ENCODE data around the gene ZNF496. TPM values are rescaled to one million over a fixed set of nuclear protein-coding genes. Genes with fewer than 3 reads are reported as not detected.
"Not testable (repeated sequence)": the region's sequence is repeated elsewhere in the genome, so short reads cannot be mapped to it uniquely, and the experiment has no call there.

The ZNF496 gene
- polyA plus RNA-seq (2012; ENCODE audit: insufficient read depth, insufficient read length) = 27.3 TPM

DNA sequence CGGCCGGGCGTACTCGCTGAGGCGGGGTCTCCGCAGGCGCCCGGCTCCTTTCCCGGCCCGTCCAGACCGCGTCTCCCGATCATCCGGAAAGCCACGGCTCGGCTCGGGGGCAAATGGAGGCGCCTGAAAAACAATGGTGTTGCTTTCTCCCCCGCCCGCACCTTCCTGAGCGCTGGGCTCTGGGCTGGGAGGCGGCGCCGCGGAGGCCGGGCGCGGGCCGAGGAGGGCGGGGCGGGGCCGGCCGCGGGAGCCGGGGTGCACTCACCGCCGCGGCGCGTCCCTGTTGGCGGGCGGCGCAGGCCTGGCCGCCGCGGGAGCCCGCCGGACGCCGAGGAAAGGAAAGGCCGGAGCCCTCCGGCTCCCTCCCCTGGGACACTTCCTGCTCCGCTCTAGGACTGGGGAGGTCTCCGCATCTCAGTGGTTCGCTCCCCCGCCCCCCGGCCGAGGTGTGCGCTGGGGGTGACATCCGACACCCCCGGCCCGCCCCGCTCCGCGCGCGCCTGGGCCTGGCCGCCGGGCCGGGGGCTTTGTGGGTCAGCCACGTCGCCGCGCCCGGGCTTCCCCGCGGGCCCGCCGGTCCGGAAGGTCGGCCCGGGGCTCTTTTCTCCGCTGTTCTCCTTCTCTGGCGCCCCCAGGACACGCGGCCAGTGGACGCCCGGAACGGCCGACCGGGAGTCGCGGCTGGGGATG lies at the start of gene ZNF496:
TSS of gene ZNF496 (minus strand) at position 343 of the 690 bp plus-strand sequence. CDS start 2,289 bp downstream, outside the sequence.
- DNase-seq (ENCODE audit: low read depth, low spot score) = no peak

DNA sequence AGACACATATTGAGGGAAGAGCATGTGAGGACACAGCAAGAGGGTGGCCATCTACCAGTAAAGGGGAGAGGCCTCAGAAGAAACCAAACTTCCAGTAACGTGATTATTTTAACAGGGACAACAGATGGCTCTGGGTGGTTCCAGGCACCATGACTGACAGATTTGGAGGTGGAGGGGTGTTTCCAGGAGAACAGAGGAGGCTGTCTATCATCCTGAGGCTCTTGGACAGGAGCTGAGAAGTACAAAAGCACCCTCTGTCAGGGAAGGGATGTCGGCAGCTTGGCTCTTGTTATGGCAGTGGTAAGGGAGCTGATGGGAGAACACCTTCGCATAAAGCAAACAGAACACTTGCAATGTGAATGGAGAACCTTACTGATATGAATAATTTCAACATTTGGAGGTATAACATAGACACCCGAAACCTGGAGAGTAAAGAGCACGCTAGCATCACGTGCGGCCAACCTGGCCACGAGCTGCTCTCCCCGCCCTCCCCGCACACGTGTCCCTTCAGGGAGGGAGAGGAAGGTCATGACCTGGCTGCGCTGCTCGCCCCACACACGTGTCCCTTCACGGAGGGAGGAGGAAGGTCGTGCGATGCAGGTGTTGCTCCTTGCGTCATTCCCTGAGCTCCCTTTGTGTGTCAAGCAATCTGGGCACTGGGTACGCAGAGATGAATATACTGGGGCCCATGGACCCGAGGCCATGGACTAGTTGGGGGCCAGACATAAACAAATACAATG lies 46.8 kb upstream of the ZNF496 start:
- no peak overlapping the region for H3K4me3 ChIP-seq (ENCODE audit: low read length)
- no peak for DNase-seq (ENCODE audit: low read depth, low spot score)

More for the DNA sequence above, at the start of gene ZNF496:
- peak within 1 kb of the TSS; percentile 80 for H3K4me3 ChIP-seq (ENCODE audit: low read length)

DNA sequence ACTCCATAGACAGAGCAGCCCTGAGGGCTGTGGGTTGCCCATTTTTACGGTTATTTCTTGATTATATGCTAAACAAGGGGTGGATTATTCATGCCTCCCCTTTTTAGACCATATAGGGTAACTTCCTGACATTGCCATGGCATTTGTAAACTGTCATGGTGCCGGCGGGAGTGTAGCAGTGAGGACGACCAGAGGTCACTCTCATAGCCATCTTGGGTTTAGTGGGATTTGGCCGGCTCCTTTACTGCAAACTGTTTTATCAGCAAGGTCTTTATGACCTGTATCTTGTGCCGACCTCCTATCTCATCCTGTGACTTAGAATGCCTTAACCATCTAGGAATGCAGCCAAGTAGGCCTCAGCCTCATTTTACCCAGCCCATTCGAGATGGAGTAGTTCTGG lies 46.0 kb upstream of the ZNF496 start:
- not testable (repeated sequence) for DNase-seq (ENCODE audit: low read depth, low spot score); H3K4me3 ChIP-seq (ENCODE audit: low read length)

DNA sequence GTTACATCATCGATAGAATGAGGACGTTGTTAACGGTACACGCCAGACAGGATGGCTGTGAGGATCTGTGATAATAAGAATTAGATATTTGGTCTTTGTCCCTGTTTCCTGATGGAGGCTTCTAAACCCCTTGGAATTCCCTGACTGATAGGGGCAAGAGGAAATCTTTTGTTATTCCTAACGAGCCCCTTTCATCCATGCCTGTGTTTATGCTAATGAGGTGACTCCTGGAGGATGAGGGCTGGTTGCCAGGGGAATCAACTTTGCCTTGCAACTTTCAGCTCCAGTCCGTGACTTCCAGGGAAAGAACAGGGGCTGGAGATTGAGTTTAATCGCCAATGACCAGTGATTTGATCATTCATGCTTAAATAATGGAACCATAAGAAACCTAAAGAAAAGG lies 45.0 kb upstream of the ZNF496 start:
- H3K4me3 ChIP-seq (ENCODE audit: low read length) = no peak overlapping the region
- no peak for DNase-seq (ENCODE audit: low read depth, low spot score)

DNA sequence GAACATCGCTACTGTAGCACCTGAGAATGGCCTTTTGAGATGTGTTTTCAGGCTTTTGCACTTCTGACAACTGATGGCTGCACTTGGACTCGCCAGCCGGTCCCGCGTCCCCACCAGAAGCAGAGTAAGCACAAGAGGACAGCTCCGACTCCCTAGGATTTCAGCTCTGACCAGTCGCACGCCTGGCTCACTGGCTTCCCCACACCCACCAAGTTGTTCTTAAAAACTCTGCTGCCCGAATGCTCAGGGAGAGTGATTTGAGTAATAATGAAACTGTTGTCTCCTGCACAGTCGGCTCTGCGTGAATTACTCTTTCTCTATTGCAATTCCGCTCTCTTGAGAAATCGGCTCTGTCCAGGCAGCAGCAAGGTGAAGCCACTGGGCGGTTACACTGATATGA lies 44.1 kb upstream of the ZNF496 start:
- no peak for DNase-seq (ENCODE audit: low read depth, low spot score)
- no peak overlapping the region for H3K4me3 ChIP-seq (ENCODE audit: low read length)

DNA sequence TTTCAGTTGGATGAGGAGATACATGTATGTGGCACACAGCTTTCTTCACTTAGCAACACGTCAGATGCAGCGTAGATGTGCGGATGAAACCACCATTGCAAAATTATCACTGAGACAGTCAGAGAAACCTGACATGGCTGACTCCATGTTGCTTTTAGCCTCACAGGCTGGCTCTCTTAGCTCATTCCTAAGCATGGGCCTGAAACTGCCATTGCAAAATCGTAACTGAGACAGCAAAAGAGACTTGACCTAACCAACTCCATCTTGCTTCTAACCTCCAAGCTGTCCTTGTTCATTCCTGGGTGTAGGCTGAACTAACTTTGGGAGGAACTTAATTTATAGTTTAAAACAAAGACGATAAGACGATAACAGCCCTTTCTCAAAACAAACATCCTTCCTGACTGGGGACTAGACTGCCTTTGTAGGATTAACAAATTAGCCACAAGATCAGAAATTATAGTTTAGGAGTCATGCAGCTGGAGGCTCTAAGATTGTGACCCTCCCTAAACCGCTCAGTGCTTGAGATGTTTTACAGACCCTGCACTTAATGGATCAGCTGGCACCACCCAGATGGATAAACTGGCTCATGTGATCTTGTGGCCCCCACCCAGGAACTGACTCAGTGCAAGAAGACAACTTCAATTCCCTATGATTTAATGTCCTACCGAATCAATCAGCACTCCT lies 43.1 kb upstream of the ZNF496 start:
- DNase-seq (ENCODE audit: low read depth, low spot score); H3K4me3 ChIP-seq (ENCODE audit: low read length): not testable (repeated sequence)

DNA sequence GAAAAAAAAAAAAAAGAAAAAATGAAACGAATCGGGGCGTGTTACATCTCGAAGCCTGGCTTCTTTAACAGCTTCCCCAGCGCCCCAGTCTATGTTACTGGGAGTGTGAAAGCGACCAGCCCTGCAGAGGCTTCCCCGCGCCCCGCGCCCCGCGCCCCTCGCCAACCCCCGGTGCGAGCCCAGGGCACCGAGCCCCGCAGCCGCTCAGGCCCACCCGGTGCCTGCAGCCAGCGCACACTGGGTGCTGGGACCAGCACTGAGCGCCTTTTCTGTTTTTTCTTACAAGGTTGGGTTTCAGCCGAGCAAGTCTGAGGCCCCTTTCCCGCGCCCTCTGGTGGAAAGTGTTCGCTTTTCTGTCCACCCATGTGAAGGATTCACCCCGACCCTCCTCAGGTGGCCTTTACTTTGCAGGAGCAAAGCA lies 42.1 kb upstream of the ZNF496 start:
- no peak overlapping the region for H3K4me3 ChIP-seq (ENCODE audit: low read length)
- DNase-seq (ENCODE audit: low read depth, low spot score) = peak; percentile 57

DNA sequence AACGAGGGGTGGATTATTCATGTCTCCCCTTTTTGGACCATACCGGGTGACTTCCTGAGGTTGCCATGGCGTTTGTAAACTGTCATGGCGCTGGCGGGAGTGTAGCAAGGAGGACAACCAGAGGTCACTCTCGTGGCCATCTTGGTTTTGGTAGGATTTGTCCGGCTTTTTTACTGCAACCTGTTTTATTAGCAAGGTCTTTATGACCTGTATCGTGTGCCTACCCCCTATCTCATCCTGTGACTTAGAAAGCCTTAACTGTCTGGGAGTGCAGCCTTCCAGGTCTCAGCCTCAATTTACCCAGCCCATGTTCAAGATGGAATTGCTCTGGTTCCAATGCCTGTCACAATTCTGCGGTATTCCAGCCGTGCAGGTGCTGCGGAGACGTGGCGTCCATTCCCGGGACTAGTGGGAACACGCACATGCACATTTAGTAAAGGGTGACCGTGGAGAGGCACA lies 40.2 kb upstream of the ZNF496 start:
- no peak for DNase-seq (ENCODE audit: low read depth, low spot score)
- H3K4me3 ChIP-seq (ENCODE audit: low read length) = no peak overlapping the region

DNA sequence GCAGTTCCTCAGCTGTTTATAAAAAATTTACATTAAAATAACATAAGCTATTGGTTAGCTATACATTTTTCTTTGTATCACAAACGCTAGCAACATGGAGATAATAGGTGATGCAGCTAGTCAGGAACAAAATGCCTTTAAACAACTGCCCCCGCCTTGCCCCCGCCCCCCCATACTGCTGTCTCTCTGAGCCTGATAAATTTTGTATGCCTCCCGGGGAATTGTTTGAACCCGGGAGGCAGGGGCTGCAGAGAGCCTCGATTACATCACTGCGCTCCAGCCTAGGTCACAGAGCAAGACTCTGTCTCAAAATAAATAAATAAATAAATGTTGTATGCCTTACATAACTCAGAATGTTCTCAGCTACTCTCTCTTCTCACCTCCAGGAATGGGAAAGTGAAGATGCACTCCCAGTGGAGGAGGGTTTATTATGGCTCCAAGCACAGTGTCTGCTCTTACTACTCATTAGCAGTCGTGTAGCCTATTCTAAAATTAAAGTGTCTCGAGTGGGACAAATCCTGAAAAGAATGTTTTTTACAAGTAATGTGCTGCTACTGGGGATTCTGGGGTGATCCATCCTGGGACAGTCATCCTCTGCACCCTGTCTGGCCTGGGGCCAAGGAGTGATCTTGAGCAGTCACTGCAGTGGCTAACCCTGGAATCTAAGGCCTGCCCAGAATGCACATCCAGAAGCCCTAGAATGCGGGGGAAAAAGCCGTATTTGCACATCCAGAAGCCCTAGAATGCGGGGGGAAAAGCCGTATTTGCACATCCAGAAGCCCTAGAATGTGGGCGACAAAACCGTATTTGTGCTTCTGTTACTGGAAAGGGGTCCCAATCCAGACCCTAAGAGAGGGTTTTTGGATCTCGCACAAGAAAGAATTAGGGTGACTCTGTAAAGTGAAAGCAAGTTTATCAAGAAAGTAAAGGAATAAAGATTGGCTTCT lies 39.4 kb upstream of the ZNF496 start:
- no peak overlapping the region for H3K4me3 ChIP-seq (ENCODE audit: low read length)
- DNase-seq (ENCODE audit: low read depth, low spot score) = no peak

DNA sequence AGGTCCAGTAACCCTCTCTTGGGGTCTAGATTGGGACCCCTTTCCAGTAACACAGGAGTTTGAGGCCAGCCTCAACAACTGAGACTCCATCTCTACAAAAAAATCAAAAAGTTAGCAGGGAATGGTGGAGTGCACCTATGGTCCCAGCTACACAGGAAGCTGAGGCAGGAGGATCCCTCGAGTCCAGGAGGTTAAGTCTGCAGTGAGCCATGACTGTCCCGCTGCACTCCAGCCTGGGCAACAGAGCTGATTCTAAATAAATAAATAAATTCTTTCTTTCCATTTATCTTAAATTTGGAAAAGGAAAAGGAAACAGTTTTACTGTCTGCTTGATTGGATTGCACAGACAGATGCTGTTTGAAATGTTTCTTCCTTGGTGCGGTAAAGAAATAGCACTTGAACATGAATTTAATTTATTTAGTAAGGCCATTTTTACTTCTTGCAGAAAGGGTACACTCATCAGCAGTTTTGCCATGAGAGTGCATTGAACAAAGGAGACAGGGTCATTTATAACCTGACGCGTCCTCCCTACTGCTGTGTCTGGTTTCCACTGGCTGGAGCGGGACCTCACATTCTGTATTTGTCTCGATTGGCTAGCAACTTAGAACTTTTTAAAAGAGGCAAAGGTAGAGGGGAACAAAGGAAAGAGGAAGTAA lies 37.0 kb upstream of the ZNF496 start:
- no peak overlapping the region for H3K4me3 ChIP-seq (ENCODE audit: low read length)

DNA sequence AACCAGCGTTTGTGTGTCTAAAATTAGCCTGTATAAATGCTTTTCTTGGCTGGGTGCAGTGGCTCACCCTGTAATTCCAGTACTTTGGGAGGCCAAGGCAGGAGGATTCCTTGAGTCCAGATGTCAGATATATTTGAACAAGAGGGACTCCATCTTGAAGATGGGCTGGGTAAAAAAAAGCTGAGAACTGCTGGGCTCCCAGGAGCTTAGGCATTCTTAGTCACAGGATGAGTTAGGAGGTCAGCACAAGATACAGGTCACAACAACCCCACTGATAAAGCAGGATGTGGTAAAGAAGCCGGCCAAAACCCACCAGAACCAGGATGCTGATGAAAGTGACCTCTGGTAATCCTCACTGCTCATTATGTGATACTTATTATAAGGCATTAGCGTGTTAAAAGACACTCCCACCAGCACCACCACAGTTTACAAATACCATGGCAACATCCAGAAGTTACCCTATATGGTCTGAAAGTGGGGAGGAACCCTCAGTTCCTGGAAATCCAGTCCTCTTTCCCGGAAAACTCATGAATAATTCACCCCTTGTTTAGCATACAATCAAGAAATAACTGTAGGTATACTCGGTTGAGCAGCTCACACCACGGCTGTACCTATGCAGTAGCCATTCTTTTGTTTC lies 36.2 kb upstream of the ZNF496 start:
- no peak for DNase-seq (ENCODE audit: low read depth, low spot score)
- no peak overlapping the region for H3K4me3 ChIP-seq (ENCODE audit: low read length)

More for the DNA sequence above, 37.0 kb upstream of the ZNF496 start:
- no peak for DNase-seq (ENCODE audit: low read depth, low spot score)

DNA sequence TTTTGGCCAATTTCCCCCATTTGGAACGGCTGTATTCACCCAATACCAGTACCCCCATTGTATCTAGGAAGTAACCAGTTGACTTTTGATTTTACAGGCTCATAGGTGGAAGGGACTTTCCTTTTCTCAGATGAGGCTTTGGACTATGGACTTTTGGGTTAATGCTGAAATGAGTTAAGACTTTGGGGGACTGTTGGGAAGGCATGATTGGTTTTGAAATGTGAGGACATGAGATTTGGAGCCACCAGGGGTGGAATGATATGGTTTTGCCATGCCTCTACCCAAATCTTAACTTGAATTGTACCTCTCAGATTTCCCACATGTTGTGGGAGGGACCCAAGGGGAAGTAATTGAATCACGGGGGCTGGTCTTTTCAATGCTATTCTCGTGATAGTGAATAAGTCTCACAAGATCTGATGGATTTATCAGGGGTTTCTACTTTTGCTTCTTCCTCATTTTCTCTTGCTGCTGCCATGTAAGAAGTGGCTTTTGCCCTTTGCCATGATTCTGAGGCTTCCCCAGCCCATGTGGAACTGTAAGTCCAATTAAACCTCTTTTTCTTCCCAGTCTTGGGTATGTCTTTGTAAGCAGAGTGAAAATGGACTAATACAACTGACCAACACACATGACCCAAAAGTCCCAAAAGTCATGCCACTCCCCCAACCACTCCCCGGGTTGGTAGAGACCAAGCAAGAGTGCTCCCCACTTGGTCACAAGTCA lies 35.4 kb upstream of the ZNF496 start:
- DNase-seq (ENCODE audit: low read depth, low spot score) = no peak

DNA sequence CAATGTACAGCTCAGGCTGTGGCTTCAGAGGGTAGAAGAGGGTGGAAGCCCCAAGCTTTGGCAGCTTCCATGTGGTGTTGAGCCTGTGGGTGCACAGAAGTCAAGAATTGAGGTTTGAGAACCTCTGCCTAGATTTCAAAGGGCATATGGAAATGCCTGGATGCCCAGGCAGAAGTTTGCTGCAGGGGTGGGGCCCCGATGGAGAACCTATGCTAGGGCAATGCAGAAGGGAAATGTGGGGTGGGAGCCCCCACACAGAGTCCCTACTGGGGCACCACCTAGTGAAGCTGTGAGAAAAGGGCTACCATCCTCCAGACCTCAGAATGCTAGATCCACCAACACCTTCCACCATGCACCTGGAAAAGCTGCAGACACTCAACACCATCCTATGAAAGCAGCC lies 34.7 kb upstream of the ZNF496 start:
- DNase-seq (ENCODE audit: low read depth, low spot score); H3K4me3 ChIP-seq (ENCODE audit: low read length): not testable (repeated sequence)

More for the DNA sequence above, 35.4 kb upstream of the ZNF496 start:
- no peak overlapping the region for H3K4me3 ChIP-seq (ENCODE audit: low read length)

DNA sequence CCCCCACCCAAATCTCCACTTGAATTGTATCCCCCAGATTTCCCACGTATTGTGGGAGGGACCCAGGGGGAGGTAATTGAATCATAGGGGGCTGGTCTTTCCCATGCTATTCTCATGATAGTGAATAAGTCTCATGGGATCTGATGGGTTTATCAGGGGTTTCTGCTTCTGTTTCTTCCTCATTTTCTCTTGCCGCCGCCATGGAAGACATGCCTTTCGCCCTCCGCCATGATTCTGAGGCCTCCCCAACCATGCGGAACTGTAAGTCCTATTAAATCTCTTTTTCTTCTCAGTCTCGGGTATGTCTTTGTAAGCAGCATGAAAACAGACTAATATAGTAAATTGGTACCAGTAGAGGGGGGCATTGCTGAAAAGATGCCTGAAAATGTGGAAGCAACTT lies 33.4 kb upstream of the ZNF496 start:
- H3K4me3 ChIP-seq (ENCODE audit: low read length) = no peak overlapping the region
- DNase-seq (ENCODE audit: low read depth, low spot score) = no peak

DNA sequence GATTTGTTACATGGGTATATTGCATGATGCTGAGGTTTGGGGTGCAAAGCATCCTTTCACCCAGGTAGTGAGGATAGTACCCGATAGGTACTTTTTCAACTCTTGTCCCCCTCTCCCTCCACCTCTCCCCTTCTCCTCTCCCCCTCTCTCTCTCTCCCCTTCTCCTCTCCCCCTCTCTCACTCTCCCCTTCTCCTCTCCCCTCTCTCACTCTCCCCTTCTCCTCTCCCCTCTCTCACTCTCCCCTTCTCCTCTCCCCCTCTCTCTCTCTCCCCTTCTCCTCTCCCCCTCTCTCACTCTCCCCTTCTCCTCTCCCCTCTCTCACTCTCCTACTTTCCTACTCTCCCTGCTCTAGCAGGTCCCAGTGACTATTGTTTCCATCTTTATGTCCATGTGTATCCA lies 31.3 kb upstream of the ZNF496 start:
- H3K4me3 ChIP-seq (ENCODE audit: low read length); DNase-seq (ENCODE audit: low read depth, low spot score): not testable (repeated sequence)

DNA sequence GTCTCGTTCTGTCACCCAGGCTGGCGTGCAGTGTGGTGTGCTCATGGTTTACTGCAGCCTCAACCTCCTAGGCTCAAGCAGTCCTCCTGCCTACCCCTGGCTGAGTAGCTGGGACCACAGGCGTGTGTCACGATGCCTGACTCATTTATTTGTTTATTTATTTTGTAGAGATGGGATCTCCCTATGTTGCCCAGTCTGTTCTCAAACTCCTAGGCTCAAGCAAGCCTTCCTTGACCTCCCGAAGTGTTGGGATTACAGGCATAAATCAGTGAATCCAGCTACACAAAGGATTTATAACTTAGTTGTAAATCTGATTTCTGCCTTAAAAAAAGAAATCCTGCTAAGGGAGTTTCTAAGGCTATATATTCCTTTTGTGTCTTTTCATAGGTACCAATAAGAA lies 30.5 kb upstream of the ZNF496 start:
- DNase-seq (ENCODE audit: low read depth, low spot score) = no peak
- no peak overlapping the region for H3K4me3 ChIP-seq (ENCODE audit: low read length)

DNA sequence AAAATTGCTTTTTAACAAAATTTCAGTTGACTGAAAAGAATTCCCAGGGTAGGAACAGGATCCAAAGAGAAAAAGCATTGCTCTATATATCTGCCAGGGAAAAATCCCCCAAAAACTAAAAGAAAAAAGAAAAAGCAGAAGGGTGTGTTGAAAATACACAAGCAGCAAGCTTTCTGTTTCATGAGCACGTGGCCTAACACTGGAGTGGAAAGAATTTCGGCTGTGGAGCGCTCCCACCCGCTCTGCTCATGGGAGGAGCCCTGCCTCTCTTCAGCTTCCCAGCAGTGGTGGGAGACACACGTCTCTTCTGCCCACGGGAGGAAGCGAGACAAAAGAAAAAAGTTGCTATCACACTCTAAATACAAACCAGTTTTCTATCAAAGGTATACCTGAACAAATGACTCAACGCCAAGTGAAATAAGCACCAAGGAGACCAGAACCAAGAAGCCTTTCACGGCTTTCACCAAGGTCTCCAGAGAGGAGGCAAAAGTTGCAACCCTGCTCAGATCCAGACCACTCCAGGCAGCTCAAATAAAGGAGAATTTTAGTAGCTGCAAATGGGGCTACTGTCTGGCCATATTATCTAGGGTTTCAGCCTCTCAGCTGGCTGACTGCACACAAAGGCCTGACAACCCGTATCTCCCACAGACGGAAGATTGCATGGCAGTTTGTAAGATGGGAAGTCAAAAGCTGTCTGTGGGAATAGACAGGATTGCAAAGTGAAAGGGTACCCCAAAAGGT lies 29.5 kb upstream of the ZNF496 start:
- no peak for DNase-seq (ENCODE audit: low read depth, low spot score)

More for the DNA sequence above, 29.5 kb upstream of the ZNF496 start:
- no peak overlapping the region for H3K4me3 ChIP-seq (ENCODE audit: low read length)

Measured in Jurkat, Clone E6-1 (cell line).